ENCODE data around the gene HIVEP1. TPM values are rescaled to one million over a fixed set of nuclear protein-coding genes. Genes with fewer than 3 reads are reported as not detected.

The HIVEP1 gene
- total RNA-seq, 2 donors from 2014 or later: 63.4 to 70.0 TPM

DNA sequence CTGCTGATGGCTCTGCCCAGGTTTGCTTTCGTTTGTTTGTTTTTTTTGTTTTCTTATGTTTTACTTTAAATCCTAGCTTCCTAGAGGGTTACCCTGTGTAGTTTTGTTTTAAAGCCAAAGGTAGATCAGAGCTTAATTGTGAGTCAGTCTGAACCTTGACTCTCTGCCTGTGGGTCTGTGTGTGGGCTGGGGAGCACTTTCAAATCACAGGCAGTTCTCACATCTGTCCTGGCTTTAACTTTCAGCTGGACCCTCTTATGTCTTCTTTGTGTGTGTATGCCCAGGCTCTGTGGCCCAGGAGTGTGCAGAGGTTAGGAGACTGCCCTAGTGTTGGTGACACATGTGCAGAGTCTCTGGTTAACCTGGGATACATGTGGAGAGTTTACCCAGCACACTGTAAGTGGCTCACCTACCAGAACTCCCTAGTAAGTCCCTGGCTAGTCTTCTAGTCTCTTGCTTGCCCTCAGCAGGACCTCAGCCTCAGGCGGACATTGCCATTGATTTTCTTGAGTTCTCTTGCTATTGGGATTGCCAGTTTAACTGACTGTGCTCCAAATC, 19.0 kb downstream of the HIVEP1 start:
- no peaks in the 10 kb centered on the region for H3K9me3 ChIP-seq (ENCODE audit: control insufficient read depth, low read length, poor library complexity, severe bottlenecking)
- Mint-ChIP-seq H3K4me3 (no peak overlapping the region), H3K27ac (no peak overlapping the region), H3K4me1 (peaks cover 19% of the 10 kb centered on the region), H3K27me3 (no peaks in the 10 kb centered on the region), H3K36me3 (ENCODE audit: low read depth) (no peaks in the 10 kb centered on the region)
- ATAC-seq (peak; percentile 32), DNase-seq (no peak)

DNA sequence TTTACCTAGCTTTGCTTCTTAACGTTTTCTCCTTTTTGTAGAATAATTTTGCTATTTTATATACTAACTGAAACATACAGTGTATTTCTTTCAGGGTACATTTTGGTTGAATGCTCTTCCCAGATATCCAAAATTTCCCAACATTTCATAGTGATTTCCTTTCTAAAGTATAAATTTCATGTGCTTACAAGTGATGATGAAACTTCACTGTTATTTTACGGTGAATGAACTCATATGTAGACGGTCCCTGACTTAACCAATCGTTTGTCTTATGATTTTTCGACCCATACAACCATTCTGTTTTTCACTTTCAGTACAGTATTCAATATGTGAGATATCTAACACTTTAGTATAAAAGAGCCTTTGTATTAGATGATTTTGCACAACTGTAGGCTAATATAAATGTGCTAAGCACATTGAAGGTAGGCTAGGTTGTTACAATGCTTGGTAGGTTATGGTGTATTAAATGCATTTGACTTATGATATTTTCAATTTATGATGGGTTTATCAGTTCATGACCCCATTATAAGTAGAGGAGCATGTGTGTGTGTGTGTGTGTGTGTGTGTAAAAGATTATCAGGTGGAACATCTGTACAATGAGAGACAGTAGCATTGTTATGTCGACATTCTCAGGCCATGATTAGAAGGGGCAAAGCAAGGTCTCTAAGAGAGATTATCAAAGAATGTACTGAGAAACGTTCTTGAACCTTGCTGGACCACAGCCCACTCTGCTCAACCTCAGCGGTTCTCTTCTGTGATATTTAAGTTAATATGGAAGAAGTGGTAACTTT, 20.9 kb downstream of the HIVEP1 start:
- DNase-seq (no peak), ATAC-seq (no peak)
- Mint-ChIP-seq H3K36me3 (ENCODE audit: low read depth) (no peaks in the 10 kb centered on the region), H3K4me1 (peaks cover 31% of the 10 kb centered on the region), H3K27ac (no peak overlapping the region), H3K27me3 (no peaks in the 10 kb centered on the region), H3K4me3 (no peak overlapping the region)
- H3K9me3 ChIP-seq (ENCODE audit: control insufficient read depth, low read length, poor library complexity, severe bottlenecking): no peaks in the 10 kb centered on the region

DNA sequence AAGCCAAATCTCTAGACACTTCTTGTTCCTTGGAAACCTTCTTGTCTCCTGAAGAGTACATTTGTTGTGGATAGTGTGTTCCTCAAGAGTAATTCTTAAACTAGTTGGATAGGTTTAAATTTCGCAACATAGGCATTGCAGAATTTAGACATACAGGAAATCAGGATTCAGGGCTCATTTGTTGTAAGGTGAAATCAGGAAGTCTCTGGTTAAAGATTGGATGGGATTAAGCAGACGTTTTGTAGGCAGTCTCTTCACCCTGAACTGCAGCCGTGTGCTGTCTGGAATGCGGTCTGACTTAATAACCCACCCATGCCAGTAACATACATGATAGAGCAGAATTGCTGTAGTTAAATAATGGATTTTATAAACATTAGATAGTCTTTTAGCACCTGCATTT, 21.7 kb downstream of the HIVEP1 start:
- H3K27ac Mint-ChIP-seq: no peak overlapping the region
- no peaks in the 10 kb centered on the region for H3K27me3 Mint-ChIP-seq
- peaks cover 33% of the 10 kb centered on the region for H3K4me1 Mint-ChIP-seq
- DNase-seq: no peak
- no peak for ATAC-seq
- no peak overlapping the region for H3K4me3 Mint-ChIP-seq
- no peaks in the 10 kb centered on the region for H3K9me3 ChIP-seq (ENCODE audit: control insufficient read depth, low read length, poor library complexity, severe bottlenecking)
- H3K36me3 Mint-ChIP-seq (ENCODE audit: low read depth): no peaks in the 10 kb centered on the region

DNA sequence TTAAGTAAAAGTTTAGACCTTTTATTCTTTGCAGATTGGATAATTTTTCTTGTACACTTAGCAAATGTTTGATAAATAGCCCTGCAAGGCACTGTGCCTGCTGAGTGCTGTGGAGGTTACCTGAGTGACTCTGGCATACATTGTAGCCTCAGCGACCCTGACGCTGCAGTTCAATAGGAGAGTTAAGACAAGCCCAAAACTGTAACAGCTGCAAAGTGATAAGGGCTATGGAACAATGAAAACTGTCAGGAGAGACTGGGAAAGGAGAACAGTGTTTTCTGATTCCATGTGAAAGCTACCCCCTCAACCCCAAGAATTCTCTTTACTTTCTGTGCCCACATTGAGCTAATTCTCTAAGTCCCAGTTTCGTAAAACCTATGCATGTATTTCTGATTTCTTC, 22.2 kb downstream of the HIVEP1 start:
- Mint-ChIP-seq H3K27ac (peak overlapping the region; percentile 43), H3K27me3 (no peaks in the 10 kb centered on the region), H3K36me3 (ENCODE audit: low read depth) (no peaks in the 10 kb centered on the region), H3K4me1 (peaks cover 36% of the 10 kb centered on the region), H3K4me3 (no peak overlapping the region)
- DNase-seq (no peak), ATAC-seq (no peak)
- H3K9me3 ChIP-seq (ENCODE audit: control insufficient read depth, low read length, poor library complexity, severe bottlenecking): no peaks in the 10 kb centered on the region

DNA sequence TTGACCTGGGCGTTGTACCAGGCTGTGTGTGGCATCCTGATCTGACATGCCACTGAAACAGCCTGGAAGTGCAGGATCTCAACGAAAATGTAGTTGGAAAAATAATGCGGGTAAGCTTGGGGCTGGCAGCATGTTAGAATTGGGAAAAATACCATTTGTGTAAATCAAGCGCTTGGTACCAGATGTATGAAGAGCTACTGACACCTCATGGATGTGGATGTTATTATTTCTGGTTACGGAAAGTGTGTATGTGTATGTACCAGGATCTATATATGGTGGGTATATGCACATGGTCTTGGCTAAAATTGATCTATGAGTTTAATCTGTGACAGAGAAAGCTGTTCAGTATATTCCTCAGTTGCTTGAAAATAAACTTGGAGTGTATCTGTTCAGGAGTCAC, 22.7 kb downstream of the HIVEP1 start:
- no peak overlapping the region for H3K4me3 Mint-ChIP-seq
- no peaks in the 10 kb centered on the region for H3K36me3 Mint-ChIP-seq (ENCODE audit: low read depth)

DNA sequence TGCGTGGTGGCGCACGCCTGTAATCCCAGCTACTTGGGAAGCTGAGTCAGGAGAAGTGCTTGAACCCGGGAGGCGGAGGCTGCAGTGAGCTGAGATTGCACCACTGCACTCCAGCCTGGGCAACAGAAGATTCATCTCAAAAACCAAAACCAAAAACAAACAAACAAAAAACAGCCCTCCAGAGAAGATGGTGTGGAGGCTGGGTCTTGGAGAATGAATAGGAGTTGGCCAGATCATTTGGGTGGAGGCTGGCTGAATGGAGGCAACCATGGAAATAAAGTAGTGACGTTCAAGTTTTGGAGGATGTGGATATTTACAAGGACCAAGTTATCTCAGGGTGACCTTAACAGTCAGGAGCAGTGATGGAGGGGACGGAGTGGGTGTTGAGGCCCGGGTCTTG, 24.7 kb downstream of the HIVEP1 start:
- H3K4me3 Mint-ChIP-seq: no peak overlapping the region
- H3K27ac Mint-ChIP-seq: peak overlapping the region; percentile 88
- no peaks in the 10 kb centered on the region for H3K27me3 Mint-ChIP-seq
- no peaks in the 10 kb centered on the region for H3K36me3 Mint-ChIP-seq (ENCODE audit: low read depth)
- H3K4me1 Mint-ChIP-seq: peaks cover 44% of the 10 kb centered on the region
- H3K9me3 ChIP-seq (ENCODE audit: control insufficient read depth, low read length, poor library complexity, severe bottlenecking): no peaks in the 10 kb centered on the region
- ATAC-seq: no peak
- no peak for DNase-seq

More for the DNA sequence above, 22.7 kb downstream of the HIVEP1 start:
- peaks cover 41% of the 10 kb centered on the region for H3K4me1 Mint-ChIP-seq
- no peaks in the 10 kb centered on the region for H3K27me3 Mint-ChIP-seq
- peak overlapping the region; percentile 43 for H3K27ac Mint-ChIP-seq
- H3K9me3 ChIP-seq (ENCODE audit: control insufficient read depth, low read length, poor library complexity, severe bottlenecking): no peaks in the 10 kb centered on the region
- DNase-seq (no peak), ATAC-seq (no peak)

DNA sequence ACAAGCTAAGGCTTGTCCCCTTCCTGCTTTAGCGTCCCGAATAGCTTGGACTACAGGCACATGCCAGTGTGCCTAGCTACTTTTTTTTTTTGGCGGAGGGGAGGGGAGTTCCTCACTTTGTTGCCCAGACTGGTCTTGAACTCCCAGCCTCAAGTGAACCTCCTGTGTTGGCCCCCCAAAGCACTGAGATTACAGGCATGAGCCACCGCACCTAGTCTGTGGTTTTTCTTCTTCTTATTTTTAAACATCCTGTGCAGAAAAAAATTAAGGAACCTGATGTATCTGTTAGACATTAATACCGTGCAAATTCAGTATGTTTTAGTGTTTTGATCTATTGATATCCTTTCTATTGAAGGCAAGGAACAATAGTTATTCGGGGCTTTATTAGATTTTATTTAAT, 25.7 kb downstream of the HIVEP1 start:
- H3K27me3 Mint-ChIP-seq: no peaks in the 10 kb centered on the region

DNA sequence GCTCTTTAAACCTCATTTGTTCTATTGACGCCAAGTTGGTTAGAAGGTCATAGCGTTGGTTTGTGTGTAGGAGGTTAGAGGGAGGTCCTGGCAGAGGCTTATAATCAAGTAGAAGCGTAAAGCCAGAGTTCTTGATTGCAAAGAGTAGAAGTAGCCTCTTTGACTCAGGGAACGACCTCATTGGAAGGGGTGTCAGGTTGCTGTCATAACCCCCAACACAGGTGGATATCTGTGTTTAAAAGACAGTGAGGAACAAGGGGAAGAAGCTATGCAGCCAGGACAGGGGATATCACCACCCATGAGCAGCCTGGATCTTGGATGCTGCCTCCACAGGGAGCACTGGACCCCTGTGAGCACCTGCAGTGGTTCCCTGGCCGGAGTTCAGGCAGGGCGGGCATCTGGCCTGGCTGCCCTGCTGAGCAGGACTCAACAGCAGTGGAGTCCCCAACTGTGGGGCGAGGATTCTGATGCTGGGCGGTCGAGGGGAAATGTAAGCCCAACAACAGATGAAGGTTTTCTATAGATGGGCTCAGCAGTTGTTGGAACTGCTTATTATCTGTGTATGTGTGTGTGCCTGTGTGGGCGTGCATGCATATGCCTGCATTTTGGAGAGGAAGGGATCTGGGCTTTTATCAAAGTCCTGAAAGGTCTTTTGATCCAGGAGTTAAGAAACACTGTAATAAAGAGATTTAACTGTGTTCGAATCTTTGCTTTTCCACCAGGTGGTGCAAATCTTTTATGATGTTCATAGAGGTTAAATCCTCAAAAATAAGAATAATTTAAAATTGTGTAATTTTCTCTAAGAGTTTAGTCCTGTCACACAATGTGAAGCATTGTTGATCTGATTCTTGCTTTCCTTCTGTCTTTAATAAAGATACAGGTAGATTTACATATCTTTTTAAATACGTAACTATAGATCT, 27.7 kb downstream of the HIVEP1 start:
- H3K36me3 Mint-ChIP-seq (ENCODE audit: low read depth): peaks cover 2% of the 10 kb centered on the region
- H3K27me3 Mint-ChIP-seq: no peaks in the 10 kb centered on the region
- peaks cover 43% of the 10 kb centered on the region for H3K4me1 Mint-ChIP-seq
- DNase-seq (no peak), ATAC-seq (no peak)
- H3K9me3 ChIP-seq (ENCODE audit: control insufficient read depth, low read length, poor library complexity, severe bottlenecking): no peaks in the 10 kb centered on the region
- H3K4me3 Mint-ChIP-seq: no peak overlapping the region
- H3K27ac Mint-ChIP-seq: peak overlapping the region; percentile 32

More for the DNA sequence above, 25.7 kb downstream of the HIVEP1 start:
- H3K9me3 ChIP-seq (ENCODE audit: control insufficient read depth, low read length, poor library complexity, severe bottlenecking): no peaks in the 10 kb centered on the region
- no peak overlapping the region for H3K4me3 Mint-ChIP-seq
- ATAC-seq (peak; percentile 24), DNase-seq (no peak)
- H3K36me3 Mint-ChIP-seq (ENCODE audit: low read depth): no peaks in the 10 kb centered on the region
- H3K4me1 Mint-ChIP-seq: peaks cover 42% of the 10 kb centered on the region
- peak overlapping the region; percentile 81 for H3K27ac Mint-ChIP-seq

DNA sequence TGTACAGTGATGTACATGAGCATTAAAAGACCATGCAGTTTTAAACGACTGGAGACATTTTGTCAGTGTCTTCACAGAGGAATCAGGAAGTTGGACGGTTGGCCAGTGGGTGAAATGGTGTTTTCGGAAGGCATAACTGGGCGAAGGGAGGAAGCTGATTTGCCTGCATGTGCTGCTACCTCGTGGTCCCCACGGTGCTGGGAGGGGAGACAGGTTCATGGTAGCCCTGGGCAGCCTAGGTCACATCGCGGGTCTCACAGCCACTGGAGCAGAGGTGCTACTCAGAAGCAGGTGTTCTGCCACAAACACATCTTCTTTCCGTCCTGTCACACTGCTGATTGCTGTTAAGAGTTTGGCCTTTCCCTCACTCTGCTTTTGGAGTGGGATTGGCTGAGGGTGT, 35.2 kb downstream of the HIVEP1 start:
- DNase-seq (no peak), ATAC-seq (no peak)
- no peaks in the 10 kb centered on the region for H3K9me3 ChIP-seq (ENCODE audit: control insufficient read depth, low read length, poor library complexity, severe bottlenecking)
- Mint-ChIP-seq H3K27me3 (no peaks in the 10 kb centered on the region), H3K27ac (peak overlapping the region; percentile 22), H3K4me1 (peaks cover 45% of the 10 kb centered on the region), H3K36me3 (ENCODE audit: low read depth) (peaks cover 2% of the 10 kb centered on the region), H3K4me3 (no peak overlapping the region)

DNA sequence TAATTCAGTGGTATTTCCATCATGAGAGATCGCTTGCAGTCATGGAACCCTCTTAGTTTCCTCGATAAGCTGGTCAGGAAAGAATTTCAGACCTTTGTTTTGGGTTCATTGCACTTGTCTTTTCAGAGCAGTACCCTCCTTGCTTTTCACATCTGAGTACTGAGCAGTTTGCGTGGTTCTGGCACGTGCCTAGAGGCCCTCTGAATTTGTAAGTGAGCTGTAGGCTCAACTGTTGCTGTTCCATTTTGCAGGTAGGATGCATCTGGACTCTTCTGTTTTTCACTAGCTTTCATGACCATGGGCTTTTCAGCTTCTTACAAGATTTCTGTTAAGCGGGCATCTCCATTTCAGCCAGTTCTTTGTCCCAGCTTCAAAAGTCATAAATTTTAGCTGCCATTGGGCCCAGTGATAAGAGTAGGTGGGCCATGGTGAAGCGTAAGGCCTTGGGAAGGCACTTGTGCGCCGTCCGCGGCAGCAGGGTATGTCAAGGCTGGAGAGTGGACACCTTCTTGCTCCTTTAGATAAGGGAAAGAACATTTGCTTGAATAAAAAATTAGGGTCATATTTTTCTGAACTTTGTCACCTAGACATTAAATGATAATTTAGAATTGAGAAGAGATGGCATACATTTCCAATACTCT, 35.8 kb downstream of the HIVEP1 start:
- Mint-ChIP-seq H3K4me1 (peaks cover 50% of the 10 kb centered on the region), H3K36me3 (ENCODE audit: low read depth) (peaks cover 2% of the 10 kb centered on the region), H3K27me3 (no peaks in the 10 kb centered on the region), H3K27ac (peak overlapping the region; percentile 97), H3K4me3 (no peak overlapping the region)
- DNase-seq (no peak), ATAC-seq (no peak)
- no peaks in the 10 kb centered on the region for H3K9me3 ChIP-seq (ENCODE audit: control insufficient read depth, low read length, poor library complexity, severe bottlenecking)

DNA sequence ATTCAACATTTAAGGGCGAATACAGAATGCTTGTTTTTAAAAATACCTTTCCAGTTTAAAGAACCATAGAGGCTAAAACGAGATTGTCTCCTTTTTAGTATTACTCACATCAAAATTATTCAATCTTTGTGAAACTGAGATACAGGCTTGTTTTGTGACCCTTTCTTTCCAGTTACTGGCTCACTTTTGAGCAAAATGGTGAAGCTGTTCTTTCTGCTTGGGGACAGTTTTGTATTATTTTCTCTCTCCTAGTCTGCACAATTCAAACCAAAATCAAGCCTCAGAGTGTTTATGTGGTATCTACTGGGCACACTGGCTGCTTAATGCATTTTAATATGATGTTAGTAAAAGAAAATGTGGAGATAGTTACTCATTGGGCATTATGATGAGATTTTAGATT, 36.5 kb downstream of the HIVEP1 start:
- DNase-seq: no peak
- Mint-ChIP-seq H3K36me3 (ENCODE audit: low read depth) (peaks cover 2% of the 10 kb centered on the region), H3K27me3 (no peaks in the 10 kb centered on the region), H3K27ac (peak overlapping the region; percentile 97), H3K4me3 (peak overlapping the region; percentile 43), H3K4me1 (peaks cover 53% of the 10 kb centered on the region)
- no peaks in the 10 kb centered on the region for H3K9me3 ChIP-seq (ENCODE audit: control insufficient read depth, low read length, poor library complexity, severe bottlenecking)
- no peak for ATAC-seq

DNA sequence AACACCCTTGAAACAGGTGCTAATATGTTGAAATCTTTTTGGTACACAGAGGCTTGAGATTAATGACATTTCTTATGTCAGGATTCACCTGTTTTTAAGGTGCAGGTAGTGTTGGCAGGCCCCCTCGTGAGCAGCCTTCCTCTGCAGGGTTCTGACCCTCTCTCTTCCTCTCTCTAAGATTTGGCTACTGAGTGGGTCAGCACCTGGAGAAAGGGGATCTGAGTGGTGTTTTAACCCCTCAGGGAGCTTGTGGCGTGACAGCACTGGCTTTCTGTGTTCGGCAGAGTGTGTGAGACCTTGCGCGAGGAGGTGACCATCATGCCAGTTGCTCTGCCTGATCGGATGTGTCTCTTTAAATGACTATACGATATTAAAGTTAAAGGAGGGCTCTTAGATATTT, 37.1 kb downstream of the HIVEP1 start:
- no peak for ATAC-seq
- Mint-ChIP-seq H3K27ac (peak overlapping the region; percentile 97), H3K36me3 (ENCODE audit: low read depth) (no peaks in the 10 kb centered on the region), H3K4me1 (peaks cover 48% of the 10 kb centered on the region), H3K4me3 (no peak overlapping the region), H3K27me3 (no peaks in the 10 kb centered on the region)
- no peaks in the 10 kb centered on the region for H3K9me3 ChIP-seq (ENCODE audit: control insufficient read depth, low read length, poor library complexity, severe bottlenecking)
- DNase-seq: no peak

DNA sequence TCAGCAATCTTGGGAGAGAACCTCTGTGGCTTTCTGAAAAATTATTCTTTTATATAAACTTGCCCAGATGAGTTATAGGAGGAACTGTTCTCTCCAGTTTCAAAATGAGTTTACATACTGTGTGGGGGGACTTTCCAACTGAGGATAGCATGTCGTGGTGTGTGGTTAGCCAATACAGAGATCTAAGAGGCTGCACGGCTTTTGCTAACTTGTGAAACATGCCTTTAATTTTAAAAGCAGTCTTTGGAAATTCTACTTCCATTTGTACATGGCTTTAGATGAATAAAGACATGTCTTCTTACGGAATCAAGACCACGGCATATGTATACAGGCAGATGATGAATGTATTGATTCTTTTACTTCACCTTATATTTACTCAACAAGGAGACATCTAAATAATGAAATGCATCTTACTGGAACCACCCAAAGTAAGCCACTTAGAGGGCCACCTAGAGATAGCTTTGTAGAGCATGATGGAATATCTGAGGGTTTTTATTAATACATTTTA, 39.8 kb downstream of the HIVEP1 start:
- peak overlapping the region; percentile 78 for H3K4me3 Mint-ChIP-seq

More for the DNA sequence above, 39.8 kb downstream of the HIVEP1 start:
- H3K9me3 ChIP-seq (ENCODE audit: control insufficient read depth, low read length, poor library complexity, severe bottlenecking): no peaks in the 10 kb centered on the region
- peak overlapping the region; percentile 97 for H3K27ac Mint-ChIP-seq
- H3K4me1 Mint-ChIP-seq: peaks cover 43% of the 10 kb centered on the region
- H3K27me3 Mint-ChIP-seq: no peaks in the 10 kb centered on the region
- DNase-seq (peak in 1 of 3 donors; percentile 32), ATAC-seq (peak; percentile 99)
- H3K36me3 Mint-ChIP-seq (ENCODE audit: low read depth): no peaks in the 10 kb centered on the region

All from T-helper 17 cell (primary cell).